MV-4-11 (cell line): ENCODE data around the gene RTL5.

Experiments
- DNase-seq: peaks from one replicate; lab custom pipeline; 2025; lab: John Stamatoyannopoulos, UW

RTL5 gene

DNA sequence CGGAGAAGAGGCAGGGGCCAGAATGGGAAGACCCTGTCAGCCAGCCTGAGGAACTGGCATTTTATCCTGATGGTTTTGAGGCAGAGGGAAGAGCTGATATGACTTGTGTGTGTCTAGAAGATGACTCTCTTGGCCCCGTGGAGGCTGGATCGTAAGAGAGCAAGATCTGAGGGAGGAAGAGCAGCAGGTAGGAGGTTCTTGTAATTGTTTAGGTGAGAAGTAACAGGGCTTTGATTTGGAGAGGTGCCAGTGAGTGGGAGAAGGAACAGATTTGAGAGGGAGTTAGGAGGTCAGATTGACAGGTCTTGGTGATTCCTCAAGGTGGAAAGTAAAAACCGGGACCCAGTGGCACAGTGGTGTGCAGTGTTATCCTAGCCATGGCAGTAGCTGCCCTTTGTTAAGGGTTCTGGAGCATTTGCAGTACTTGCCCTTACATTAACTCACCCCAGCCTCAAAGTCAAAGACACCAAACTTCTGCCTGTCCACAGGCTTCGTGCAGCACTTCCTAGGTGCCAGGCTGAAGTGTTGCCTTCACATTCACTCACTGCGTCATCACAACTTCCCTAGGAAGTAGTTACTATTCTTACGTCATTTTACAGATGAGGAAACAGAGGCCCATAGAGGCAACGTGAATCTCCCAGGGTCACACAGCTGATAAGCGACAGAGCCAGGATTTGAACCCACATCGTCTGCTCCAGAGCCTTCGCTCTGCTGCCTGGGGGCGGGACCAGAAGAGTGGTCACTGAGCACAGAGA is 23.7 kb downstream of the RTL5 start:
- DNase-seq = peak; percentile 52

DNA sequence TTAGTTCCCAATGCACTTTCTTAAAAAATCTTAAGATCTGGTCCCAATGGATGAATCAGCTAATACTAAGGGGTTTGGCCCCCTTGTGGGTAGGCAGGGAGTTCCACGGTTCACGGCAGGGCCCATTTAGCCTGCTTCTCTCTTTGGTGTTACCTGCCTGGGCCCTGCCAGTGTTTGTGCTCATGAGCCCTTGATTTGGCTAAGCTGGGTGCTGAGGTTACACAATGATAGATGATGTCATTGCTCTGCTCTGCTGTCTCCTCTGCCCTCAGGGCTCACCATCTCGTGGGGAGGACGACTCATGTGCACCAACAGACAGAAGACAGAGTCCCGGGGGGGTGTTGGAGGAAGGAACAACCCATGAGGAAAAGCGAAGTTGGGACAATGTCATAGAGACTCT is 24.4 kb downstream of the RTL5 start:
- DNase-seq = peak; percentile 75

DNA sequence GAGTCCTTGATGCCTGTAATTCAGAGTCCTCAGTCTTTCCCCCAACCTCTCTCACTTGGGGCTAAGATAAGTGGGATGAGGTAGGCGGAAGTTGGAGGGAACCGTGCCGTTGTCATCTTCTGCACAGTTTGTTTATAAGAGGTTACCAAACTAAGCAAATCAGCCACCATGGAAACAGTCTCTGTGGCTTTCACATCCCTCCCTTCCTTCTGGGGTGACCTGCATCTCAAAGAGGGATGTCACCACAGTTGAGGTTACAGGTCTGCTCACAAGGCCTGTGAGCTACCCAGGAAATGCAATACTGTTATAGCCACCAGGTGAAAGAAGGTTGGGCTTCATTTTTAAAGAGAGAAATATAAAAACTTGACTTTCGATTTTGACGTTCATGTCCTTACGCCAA is 26.3 kb downstream of the RTL5 start:
- DNase-seq = peak; percentile 47

DNA sequence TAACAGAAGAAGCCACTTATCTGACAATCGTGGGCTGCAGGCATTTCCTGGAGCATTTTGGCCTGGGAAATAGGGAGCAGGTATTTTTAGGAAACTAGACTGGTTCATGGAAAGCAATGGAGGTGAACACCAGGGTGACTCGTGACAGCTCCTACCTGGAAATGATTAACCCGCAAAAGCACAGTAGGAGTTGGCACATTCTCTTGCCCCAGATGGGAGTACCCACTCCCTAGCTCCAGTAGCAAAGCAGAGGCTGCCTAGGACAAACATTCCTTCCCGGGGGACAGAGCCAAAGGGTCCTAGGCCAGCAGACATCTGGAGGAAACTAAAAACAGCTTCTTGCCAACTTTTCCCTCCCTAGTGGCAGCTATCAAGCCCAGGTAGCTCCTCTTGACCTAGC is 29.0 kb downstream of the RTL5 start:
- DNase-seq = no peak

DNA sequence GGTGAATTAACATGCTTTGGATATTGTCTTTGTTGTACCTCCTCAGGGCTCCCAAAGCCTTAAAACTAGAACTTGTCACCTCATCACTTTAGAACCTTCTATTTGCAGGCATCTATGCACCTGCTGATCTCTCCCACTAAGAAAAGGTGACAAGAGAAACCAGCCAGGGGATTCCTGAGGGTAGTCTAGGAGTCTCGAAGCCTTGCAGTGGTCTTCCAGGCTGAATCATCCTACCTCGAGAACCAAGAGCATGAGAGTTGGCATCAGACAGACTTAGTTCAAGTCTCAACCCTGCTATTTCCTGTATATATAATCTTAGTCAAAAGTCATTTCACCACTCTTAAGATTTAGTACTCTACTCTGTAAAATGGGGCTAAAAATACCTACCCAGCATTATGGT is 29.6 kb downstream of the RTL5 start:
- DNase-seq = no peak

DNA sequence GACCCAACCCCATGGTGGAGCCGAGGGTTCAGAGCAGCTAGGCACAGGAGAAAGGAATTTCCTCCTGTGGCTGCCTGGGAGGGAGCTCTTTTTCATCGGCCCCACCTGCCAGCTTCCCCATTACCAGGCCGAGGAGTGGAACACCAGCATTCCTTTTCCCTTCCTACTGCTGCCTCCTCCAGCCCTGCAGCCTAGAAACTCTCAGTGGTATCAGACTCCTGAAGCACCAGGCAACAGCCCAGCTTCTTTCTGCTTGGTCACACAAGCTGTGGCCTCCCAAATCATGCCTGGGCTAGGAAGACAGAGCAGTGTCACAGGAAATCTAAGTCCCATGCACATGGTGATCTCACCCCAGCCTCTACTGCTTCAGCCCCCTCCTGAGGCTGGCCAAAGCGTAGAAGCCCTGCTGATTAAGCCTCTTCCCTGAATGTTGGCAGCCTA is 30.1 kb downstream of the RTL5 start:
- DNase-seq = peak; percentile 35

DNA sequence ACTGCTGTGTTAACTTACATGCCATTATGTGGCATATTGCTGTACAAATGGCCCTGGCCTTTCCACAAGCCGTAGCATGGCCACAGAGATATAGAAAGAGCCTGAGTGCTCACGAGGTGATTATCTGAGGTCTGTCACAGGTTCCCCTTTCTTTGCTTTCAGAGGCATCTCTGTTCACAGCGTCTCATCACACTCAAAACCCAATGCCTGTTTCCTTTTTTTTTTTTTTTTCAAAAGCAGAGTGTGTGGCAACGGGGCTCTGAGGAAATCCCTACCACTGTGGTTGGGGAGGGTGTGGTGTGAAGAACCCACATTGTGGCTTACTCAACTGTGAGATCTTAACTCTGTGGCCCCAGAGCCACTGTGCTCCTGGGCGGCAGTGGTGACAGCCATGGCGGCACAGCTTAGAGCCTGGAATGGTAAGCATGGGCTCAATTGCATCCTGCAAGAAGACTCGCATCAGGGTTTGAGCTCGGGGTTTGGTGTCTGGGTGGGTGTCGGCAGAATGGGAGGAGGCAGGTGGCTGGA is 30.8 kb downstream of the RTL5 start:
- DNase-seq = peak; percentile 95

DNA sequence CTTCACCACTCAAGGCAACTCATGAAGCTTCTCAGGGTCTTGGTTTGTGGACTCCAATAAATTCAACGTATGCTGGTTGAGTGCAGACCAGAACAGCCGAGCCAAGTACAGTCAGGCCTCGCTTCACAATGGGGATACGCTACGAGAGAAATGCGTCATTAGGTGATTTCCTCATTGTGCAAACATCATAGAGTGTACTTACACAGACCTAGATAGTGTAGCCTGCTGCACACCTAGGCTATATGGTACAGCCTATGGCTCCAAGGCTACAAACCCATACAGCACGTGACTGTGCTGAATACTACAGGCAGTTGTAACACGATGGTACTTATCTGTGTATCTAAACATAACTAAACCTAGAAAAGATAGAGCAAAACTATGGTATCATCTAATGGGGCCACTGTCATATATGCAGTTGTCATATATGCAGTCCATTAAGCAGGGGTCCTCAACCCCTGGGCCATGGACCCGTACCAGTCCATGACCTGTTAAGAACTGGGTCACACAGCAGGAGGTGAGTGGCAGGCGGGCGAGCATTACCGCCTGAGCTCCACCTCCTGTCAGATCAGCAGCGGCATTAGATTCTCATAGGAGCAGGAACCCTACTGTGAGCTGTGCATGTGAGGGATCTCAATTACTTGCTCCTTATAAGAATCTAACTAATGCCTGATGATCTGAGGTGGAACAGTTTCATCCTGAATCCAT is 31.5 kb downstream of the RTL5 start:
- DNase-seq = no peak

DNA sequence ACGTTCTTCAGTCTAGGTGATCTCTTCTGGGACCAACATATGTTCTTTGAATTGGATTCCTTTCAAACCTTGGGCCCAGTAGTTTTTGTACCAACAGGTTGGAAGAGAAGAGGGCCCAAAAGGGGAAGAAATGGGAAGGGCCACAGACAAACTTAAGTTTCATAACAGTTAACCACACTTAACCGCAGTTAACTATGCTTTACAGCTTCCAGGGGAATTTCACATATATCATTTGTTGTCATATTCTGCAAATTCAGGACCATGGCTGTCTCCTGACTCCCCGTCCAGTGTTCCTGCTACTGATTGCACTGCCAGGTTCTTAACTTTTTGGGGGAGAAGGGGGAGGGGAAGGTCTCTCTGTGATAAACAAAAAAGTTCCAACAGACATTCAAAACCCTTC is 34.6 kb downstream of the RTL5 start:
- DNase-seq = peak; percentile 72

DNA sequence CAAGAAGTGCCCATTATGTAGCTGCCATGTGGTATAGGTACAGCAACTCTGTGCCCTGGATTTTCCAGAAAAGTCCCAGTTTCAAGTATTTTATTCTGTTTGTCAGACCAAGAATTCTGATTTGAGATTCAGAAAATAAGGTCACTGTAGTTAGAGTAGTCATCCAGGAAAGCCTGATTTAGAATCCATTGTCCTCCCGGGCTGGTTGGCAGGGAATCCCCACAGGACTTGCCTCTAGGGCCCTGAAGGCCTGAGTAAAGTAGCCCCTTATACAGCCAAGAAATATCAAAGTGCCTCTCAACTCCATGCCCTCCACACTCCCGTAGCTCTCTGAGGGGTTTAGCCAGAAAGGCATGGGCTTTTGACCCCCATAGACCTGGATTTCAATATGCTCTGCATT is 36.3 kb downstream of the RTL5 start:
- no peak for DNase-seq

DNA sequence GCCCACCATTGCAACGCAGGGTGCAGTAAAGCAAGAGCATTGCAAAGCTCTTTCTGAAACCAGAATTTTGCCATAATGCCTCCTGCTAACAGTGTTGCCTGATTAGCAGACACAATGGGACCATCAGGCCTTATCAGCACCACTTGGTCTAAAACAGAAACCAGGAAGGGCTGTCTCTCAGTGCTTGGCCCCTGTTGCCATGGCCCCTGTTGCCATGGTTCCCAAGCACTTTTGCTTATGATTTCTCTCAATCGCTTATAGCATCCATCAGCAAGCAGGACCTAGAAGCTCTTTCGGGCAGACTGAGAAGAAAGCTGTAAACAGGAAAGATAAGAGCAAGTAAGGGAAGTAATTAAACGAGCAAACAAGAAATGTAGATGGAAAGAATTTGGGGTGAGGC is 36.8 kb downstream of the RTL5 start:
- peak; percentile 58 for DNase-seq

DNA sequence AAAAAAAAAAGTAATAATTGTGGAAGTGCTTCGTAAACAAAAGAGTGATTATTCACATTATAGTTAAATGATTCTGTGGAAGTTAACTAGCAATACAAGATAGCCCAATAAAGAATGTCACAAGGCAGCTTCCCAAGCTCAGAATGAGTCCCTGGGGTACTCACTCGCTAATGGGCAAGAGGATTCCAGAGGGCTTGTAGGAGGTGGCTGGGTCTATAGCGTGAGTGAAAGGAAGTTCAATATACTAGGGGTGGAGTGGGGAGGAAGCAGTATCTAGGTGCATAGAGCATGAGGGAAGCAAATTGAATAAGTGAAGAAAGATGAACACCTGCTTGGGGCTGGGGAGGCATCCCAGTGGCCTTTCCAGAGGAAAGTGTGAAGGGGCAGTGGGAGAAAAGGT is 42.5 kb downstream of the RTL5 start:
- DNase-seq = no peak

DNA sequence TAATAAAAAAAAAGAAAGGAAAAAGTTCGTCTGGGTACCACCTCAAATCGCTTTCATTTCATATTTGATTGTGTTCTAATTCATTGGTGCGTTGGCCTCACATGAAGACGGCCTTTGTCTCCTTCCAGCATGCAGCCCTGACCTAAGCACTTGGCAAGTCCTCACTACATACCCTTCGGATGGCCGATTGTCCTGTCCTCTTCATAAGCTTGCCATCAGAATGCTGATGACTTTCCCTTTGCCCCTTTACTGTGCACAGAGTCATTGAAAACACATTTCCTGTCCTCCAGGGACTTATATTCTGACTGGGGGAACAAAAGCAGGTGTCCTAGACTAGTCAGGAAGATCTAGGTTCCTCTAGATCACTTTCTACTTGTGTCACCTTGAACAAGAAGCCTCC is 43.0 kb downstream of the RTL5 start:
- DNase-seq = no peak

DNA sequence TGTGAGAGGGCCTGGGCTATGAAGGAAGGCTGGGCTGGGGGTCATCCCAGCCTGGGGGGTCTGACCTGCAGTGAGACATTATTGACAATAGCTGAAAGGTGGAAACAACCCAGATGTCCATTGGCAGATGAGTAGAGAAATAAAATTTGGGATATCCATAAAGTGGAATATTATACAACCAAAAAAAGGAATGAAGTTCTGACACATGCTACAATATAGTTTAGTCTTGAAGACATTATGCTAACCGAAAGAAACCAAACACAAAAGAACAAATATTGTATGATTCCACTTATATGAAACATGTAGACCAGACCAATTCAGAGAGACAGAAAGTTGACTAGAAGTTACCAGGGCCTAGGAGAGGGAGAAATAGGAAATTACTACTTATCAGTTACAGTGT is 44.7 kb downstream of the RTL5 start:
- no peak for DNase-seq

DNA sequence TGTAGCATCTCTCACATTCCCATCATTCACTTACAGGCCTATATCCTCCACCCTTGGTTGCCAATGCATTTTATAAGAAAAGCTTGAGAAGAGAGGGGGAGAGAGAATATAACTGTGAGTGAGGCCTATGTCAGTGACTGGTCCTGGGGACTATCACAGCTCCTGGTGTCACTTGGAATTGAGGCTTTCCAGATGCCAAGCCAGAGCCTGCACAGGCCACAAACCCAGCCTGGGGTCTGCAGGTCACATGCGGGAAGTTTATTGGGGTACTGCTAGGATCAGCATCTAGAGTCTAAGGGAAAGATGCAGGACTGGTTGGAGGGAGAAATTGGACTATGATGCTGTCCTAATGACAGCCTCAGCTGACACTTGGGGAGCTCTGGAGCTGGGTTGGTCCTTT is 47.6 kb downstream of the RTL5 start:
- DNase-seq = no peak

DNA sequence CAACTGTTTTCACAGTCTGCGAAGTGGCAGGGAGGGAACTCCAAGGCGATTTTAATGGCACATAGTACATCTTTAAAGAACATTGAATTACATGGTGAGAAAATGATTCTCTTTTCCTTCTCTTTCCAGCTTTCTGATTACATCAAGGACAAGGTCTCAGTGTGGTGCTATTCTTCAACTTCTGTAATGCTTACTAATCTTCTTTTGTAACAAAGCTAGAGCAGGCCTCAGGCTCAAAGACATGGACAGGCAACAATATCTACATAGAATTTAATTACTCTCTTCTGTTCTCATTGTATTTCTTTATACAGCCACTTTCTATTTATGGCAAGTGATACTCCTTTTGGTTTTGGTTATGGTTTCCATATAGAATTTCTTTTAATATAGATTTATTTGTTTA is 48.4 kb downstream of the RTL5 start:
- no peak for DNase-seq

DNA sequence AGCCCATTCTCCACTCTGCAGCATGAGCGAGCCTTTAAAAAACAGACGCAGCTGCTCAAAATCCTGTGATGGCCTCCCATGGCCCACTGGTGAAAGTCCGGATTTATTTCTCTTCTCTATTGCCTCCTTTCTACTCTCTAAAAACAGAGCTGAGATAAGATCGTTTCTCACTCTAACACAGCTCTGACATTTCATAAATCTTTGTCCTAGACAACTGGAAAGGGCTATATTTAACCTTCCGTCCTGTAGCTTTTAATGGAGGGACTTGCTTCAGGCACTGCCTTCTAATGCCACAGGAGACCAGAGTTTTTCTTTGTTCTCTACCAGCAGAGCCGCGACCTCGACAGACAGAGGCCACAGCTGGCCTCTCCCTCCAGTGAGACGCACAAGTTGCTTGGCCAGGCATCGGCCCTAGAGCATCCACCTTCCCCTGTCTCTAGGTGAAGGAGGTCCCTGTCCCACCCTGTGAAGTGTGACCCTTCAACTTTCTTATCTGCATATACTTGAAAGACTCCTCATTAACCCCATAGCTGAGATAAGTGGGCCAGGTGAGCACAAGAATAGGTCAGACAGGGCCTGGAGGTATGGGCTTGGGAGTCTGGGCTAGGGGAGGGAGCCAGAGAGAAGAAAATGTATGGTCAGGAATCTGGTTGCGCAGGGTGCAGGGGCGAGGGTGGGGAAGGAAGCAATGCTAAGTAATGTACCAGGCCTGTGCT is 50.0 kb downstream of the RTL5 start:
- no peak for DNase-seq

DNA sequence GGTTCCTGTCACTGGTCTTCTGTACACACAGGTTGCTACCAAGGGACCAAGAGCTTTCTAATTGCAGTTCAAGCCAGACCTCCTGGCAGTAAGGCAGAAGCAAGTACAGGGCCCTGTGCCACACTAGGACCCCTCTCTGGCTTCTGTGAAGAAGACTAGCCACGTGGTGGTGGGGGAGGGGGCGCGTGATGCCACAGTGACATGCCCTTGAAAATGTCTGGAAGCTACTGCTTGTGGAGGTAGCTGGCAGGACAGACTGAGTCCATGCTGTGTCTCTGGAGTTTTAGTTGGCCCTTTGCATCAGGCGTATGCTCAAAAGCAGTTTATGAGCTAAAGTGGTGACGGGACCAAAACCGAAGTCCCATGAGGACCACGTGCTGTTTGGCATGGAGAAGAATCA is 50.9 kb downstream of the RTL5 start:
- no peak for DNase-seq

DNA sequence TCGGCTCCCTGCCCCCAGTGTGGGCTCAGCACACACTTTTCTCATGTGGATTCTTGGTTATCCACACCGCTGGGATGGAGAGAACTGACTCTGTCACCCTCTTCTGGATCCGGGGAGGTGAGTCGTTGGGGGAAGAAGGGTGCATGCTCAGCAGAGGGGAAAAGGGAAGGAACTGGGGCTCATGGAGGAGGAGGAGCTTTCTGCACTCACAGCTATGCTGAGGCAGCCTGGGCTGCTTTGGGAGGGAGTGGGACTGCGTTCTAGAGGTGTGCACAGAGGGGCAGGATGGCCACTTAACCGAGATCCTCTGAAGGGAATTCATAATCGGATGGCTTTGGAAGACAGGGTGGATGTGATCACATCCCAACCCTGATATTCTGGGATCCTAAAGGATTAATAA is 51.6 kb downstream of the RTL5 start:
- peak; percentile 10 for DNase-seq

DNA sequence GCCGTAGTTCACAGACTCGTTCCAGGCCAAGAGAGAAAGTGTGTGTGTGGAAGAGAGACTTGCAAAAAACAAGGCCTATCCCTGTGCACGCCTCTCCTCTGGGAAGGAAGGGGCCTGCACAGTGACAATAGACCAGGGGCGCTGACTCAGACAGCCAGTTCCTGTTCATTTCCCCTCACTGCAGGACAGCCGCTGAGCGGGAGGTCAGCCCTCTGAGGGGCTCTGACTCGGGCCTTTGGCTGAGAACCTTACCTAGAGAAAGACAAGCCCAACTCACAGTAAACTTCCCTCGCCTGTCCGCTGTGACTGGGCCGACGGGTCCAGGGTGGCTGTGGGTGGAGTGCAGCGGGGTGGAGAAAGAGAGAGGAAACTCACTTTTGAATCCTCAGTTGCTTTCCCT is 52.1 kb downstream of the RTL5 start:
- DNase-seq = peak; percentile 10

DNA sequence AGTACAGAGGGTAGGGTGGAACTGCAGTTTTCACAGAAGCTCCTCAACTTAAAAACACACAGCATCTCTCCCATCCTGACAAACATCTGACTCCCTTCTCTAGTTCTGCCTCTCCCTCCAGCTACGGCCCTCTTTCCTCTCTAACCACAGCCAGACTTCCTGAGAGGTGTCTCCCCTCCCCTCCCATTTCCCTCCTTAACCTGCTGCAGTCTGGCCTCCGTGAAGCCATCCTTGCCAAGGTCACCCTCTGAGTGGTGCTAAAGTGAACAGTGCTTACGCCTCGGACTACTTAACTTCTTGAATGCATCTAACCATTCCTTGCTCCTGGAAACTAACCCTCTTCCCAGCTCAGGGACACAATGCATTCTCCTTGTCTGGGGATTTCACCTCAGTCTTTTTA is 53.3 kb downstream of the RTL5 start:
- DNase-seq = no peak
